HG02588 (cell line): ENCODE results near the gene WSCD2.
"Not testable (repeated sequence)": the region's sequence is repeated elsewhere in the genome, so short reads cannot be mapped to it uniquely, and the experiment has no call there.

Experiments
- ATAC-seq: cut with Tn5 transposase; IDR thresholded peaks from one replicate; pipeline ENCODE4 v1.9.1; 2021; ENCODE audit warnings: mild to moderate bottlenecking, moderate library complexity; ENCODE audit not compliant: unreplicated experiment

The WSCD2 gene

DNA sequence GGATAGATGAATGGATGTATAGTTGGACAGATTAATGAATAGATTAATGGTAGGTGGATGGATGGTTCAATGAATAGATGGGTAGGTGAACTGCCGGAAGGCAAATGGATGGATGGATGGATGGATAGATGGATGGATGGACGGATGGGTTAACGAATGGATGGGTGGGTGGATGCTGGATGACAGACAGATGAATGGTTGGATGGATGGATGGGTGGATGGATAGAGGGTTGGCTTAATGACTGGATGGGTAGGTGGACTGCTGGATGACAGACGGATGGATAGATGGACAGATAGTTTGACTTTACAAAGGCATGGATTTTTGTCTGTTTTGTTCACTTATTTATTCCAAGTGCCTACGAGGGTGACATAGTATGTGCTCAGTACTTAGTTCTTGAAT, 64.4 kb downstream of the WSCD2 start:
- no peak for ATAC-seq

DNA sequence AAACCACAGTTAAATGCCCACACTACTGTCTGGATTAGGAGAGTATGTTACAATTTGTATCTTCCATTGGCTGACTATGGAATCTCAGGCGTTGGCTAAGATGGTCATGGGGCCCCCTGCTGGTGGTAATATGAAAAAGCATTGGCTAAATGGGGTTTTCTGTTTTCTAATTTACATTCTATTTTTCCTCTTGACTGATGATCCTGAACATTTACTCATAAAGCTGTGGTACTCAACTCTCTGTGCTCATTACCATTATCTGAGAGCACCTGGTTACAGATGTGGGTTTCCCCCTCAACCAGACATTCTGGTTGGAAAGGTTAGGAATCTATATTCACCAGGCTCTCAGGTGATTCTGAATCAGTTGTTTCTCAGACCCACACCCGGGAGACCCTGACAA, 64.8 kb downstream of the WSCD2 start:
- no peak for ATAC-seq

DNA sequence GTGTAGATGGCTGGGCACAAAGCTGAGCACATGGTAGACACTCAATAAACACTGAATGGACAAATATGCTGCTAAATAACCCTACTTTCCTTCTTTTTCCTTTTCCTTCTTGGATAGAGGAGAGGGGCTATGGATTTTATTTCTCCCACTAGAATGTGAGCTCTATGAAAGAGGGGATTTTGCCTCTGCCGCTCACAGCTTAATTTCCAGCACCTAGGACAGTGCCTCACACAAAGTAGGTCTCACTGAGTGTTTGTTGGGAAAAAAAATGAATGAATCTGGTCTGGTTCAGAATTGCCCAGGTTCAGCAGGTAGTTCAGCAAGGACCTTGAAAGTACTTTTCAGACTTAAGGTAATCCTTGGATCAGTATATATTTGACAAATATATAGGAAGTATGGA, 65.5 kb downstream of the WSCD2 start:
- ATAC-seq = no peak

DNA sequence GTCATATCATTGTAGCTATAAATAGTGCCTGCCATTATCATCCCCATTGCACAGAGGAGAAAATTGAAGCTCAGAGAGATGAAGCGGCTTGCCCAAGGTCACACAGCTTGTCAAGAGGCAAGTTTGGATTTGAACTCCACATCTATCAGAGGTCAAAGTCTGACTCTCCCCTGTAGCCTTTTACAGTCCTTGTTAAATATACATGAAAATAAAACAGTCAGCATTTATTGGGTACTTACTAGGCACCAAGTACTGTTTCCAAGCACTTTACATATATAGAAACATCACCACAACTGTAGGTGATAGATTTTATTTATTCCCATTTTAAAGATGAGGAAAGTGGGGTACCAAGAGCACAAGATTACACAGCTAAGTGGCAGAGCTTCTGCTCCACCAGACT, 67.2 kb downstream of the WSCD2 start:
- ATAC-seq = no peak

DNA sequence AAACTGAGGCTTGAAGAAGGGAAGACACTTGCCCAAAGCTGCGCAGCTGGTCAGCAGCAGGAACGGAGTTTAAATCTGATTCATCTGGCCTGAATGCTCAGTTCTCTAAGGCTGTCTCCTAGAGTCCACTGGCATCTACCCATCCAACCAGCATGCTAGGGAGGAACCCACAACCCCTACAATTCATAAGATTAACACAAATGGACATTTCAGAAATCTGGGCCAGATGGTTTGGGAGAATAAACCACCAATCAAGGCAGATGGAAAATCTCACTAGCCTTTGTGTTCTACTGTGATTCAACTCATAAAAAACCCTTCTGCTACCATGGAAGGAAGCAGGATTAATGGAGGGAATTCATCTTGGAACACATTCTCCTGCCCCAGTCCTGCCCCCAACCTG, 67.8 kb downstream of the WSCD2 start:
- ATAC-seq = no peak

DNA sequence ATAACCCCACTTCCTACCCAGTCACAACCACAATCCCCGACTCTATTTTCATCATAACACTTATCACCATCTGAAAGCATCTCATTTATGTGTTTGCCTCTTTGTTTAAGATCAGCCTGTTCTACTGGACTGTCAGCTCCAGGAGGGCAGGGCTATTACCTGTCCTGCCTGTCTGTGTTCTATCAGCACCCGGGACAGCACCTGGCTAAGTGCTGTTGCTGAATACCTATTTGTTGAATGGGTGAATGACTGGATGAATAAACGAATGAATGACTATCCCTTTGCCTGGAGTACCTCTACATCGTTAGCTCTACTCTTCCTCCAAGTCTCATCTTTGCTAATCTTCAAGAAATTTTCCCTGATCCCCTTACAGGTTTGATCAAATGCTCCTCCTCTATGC, 69.0 kb downstream of the WSCD2 start:
- no peak for ATAC-seq

DNA sequence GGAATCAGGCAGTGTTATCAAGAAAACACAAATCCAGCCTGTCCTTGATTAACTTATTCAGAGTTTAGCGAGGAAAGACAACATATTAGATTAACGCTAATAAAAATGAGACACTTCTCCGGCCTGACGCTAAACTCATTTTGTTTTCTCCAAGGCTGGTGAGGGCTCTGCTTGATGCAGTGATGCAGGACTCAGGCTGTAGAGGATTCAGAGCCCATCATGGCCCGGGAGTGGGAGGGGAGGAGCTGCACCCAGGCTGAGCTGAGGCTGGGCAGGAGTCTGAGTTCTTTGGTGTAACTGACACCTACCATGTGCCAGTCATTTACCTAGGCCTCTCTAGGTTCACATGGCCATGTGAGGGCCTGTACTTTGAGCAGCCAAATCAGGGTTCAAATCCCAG, 70.0 kb downstream of the WSCD2 start:
- no peak for ATAC-seq

DNA sequence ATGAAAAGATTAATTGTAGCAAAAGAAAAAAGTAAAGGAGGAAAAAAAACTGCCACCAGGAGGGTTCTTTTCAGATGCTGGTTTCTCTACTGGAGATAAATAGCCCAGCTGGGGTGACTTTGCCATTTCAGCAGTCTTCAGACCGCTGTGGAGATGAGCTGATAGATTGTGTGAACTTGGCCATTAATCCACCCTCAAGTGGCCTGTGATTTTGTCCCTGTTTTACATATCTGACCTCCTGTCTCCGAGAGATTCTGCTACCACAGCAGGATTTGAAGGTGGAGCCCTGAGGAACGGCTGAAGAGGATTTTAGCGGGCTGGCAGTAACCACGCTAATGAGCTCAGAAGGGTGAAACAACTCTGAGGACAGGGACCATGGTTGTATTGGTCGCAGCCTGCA, 72.7 kb downstream of the WSCD2 start:
- ATAC-seq = no peak

DNA sequence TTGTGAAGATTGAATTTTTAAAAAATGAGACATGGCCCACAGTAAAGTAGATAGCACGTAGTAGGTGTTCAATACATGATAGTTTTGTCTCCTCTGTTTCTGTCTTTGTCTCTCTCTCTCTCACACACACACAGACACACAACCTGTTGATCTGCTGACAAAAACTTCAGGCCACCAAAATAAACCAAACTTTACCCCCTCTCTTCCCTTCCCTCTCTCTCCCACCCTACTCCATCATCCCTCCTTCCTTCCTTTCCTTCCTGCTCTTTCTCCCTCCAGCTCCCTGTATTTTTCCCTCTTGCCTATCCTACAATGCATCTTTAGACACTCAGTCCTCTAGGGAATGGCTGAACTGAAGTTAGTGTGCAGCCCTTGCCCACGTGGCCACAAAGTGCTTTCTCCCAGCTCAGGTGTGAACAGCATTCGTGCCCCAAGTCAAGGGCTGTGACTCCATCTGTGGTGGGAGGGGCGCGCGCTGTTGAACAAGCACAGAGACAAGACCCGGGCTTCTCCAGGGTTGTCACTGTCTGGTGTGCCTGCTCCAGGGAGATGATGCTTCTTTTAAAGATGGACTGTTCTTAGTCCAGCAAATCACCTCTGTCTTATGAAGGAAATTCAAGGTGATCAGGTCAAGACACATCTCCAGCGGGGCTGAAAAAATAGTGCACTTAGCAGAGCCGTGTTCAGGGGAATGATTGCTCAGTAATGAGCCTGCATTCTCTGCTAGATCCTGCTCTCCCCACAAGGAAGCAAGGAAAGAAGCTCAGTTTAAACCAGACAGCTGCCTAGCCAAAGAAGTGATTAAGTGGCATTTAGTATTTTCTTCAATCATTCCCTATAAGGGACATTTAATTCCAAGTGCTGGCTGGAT, 75.3 kb downstream of the WSCD2 start:
- ATAC-seq = no peak

DNA sequence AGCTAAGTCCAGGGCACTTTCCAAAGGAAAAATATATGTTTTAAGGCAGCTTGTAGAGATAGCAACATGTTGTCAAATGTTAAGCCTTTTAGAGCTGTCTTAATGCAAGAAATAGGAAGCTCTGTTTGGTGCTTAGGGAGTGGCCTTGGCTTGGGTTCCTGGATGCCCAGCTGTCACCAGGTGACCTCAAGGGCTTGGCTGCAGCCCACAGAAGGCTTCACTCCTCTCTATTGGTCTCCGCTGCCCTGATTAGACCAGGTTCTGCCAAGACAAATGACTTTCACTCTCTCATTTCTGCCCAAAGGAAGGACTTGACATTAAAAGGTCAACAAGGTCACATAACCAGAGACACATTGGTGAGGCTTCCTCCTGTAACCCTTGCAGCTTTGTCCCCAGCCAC, 76.8 kb downstream of the WSCD2 start:
- ATAC-seq = no peak

DNA sequence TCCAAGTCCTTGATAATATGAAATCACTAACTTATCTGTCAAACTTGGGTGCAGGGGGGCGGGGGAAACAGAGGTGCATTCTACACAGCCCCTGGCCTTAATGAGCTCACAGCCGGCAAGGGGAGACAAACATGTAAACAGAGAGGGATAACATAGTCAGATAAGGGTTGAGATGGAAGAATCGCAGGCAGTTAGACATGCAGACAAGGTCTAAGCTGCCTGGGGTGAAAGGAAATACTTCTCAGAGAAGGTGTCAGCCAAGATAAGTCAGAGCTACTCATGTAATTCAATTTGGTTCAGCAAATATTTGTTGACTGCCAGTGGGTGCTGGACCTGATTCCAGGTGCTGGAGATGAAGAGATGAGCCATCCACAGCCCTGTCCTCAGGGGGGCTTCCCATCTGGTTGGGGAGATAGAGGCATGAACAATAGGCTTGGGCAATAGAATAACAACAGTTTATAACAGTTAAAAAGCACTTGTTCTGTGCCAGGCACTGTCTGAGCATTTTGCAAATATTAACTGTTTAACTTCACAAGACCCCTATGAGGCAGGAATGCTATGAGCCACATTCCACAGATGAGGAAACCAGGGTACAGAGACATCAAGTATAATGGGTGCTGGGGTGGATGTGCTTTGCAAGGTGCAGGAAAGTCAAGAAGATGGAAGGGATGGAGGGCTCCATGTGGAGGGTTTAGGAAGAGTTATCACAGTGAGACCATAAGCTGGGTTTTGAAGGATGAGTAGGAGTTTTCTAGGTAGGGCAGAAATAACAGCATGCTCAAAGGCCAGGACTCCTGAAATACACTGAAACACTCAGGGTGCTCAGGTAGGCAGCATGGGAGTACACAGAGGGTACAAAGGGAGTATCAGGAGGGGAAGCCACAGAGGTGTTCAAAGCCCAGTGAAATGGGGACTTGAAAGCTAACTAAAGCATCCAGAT, 79.0 kb downstream of the WSCD2 start:
- ATAC-seq = no peak

DNA sequence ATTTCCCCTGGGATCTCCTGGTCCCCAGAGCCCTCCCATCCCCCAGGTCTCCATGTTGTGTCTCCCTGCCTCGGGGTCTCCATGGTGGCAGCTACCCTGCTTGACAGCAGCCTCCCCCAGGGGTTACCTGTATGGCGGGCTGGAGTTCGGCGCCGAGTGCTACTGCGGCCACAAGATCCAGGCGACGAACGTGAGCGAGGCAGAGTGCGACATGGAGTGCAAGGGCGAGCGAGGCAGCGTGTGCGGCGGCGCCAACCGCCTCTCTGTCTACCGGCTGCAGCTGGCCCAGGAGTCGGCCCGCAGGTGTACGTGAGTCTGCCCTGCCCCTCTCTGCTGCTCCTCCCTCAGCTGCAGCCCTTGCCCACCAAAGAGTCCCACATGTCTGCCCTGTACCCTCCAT, 80.9 kb downstream of the WSCD2 start:
- no peak for ATAC-seq

DNA sequence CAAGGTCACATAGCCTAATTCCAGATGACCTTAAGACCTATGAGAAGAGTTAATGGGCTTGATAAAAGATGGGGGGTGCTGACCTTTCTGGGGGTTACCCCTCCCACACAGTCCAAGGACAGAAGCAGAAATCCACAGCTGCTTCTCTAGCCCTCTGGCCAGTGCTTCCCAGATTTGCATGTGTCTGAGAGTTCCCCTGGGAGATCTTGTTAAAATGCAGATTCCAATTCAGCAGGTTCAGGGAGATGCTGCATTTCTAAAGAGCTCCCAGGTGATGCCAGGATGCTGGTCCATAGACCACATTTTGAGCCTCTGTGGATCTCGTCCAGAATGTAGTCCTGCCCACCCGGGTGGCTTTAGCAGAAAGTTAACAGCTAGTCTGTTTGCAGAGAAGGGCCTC, 82.1 kb downstream of the WSCD2 start:
- ATAC-seq = no peak

DNA sequence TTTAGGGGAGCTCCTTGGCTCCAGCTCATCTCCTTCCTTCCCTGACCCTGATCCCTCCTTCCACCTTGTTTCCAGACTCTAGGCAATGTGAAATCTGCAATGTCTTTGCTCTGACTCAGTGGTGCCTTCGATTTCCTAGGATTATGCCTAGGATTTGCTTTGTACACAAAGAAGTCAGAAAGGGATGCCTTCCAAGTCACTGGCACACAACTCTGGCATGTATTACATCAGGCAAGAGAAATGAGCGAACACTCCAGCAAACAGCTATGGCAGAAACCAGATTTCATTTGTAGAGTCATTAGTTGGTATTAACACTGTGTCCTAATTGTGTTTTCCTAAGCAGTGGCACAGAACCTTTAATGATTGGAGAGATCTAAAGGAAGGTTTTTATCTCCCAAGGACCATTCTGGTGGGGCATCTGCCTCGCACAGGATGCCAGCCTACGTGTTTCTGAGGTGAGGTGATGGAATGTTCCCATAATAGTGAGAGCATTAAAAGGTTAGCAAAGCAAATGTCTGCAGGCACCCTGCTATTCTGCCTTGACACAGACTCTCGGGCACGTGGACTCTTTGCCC, 84.9 kb downstream of the WSCD2 start:
- ATAC-seq = no peak

DNA sequence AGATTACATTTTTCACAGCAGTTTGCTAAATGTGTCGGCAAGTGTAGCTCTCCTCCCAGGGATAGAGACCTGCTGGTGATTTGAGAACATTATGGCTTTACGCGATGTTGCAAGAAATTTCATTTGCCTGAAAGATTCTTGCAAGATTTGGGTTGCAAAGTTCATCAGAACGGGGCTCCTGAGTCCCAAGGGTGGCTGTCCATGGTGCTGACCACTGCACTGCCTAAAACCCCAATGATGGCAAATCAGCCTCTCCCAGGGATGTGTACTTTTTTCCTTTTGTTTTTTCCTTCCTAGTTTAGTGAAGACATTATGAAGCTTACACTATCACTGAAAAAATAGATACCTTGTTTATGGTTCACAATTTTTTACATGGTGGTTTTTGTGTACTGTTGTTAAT, 85.4 kb downstream of the WSCD2 start:
- ATAC-seq = no peak

DNA sequence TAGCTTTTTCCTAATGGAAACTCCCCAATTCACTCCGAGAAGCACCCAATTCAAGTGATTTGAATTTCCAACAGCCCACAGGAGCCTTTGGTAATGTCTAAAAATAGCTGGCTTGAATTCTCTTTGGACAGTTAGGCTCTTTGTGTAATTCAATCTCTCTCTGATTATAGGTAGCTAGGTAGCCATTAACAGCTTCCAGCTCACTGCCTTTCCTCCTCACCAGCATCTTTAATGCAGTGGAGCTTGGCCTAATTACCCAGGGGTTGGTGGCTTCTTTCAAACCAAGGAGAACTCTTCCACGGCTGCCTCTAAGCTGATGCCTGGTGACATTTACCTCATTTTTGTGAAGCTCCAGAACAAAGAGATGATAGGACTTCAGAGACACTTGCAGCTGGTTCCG, 86.4 kb downstream of the WSCD2 start:
- no peak for ATAC-seq

DNA sequence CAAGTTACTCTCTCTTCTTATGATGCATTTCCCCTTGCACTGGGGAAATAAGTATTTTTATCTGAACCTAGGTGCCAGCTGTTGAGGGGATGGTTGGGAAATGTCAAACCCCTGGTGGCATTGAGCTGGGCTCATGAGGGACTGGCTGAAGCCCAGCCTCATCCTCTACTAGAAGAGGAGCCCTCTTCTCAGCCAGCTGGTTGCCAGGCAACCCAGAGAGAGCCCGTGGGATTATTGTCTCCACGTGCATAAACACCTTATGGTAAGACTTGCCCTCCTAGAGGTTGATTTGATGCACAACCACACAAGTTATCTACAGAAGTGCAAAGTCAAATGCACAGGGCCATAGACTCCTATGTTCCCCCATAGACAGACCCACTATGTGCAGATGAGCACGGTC, 89.8 kb downstream of the WSCD2 start:
- ATAC-seq = no peak

DNA sequence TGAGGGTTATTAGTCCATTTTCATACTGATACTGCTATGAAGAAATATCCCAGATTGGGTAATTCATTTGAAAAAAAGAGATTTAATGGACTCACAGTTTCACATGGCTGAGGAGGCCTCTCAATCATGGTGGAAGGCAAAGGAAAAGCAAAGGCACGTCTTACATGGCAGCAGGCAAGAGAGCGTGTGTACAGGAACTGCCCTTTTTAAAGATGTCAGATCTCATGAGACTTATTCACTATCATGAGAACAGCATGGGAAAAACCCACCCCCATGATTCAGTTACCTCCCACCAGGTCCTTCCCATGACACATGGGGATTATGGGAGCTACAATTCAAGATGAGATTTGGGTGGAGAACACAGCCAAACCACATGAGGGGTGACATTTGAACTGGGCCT, 96.0 kb downstream of the WSCD2 start:
- ATAC-seq = not testable (repeated sequence)

DNA sequence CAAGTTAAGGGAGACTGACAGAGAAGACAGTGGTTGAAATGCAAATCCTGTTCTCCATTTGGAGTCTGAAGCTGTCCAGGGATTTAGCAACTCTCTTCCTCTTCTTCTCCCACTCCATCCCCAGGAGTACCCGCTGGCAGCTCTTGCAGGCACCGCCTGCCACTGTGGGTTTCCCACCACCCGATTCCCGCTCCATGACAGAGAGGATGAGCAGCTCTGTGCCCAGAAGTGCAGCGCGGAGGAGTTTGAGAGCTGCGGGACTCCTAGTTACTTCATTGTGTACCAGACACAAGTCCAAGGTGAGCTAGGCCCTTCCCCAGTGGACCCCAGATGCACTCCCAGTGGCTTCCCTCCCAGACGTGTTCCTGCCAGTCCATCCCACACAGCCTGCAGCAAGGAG, 97.8 kb downstream of the WSCD2 start:
- no peak for ATAC-seq

DNA sequence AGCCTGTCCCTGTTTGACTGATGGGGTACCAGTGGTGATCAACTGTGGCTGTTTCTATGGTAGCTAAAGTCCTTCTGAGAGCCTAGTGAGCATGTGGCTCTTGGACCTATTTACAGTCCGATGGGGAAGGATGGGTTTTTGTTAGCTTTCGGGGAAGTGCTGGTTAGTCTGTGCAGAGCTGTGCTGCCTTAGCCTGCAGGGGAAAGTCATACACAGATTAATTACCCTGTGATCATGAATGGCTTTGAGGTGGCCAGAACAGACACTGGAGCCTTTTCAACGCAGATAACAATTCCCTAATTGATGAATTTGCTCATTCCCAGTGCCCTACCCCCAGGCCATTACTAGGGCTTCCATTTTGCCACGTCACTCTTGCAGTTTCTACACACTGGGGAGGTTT, 99.7 kb downstream of the WSCD2 start:
- ATAC-seq = no peak

DNA sequence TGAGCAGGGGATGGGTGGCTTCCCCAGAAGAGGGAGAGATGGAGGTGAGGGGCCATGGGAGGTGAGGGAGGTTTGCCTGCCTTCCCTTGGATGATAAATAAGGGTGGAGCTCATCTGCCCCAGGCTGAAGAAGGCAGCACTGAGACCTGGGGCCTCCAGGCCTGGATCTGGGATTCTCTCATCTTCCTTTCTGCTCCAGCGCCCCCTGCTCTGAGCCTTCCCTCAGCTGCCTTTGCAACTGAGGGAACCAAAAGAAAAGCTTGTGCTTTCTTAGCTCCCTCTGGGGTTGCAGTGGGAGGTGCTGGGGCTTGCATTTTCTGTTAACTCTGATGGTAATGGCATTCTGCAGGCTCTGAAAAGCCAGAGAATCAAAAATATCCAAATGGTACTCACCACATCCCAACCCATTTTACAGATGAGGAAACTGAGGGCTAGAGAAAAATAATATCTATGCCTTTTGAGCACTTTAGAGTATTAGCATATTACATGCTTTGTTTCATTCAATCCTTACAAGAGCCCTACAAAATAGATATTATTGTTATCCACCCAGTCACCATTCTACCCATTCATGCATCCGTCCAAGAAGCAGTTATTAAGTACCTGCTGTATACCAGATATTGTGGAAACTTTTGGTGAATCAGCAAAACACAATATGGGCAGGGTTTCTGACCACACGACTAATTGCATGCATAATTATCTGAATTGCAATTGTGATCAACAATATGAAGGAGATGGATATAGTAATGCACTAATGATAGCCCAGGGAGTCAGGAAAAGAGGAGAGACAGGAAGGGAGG, 102.2 kb downstream of the WSCD2 start:
- no peak for ATAC-seq
